Astrocyte (in vitro differentiated cells and primary cell): ENCODE data around the gene MIF.

Experiments used
- EZH2 ChIP-seq: IDR thresholded peaks from 2 replicates; pipeline ENCODE4 v1.6.1; 2012; ENCODE audit warnings: mild to moderate bottlenecking, low read length, inconsistent platforms; ENCODE audit not compliant: insufficient read depth
- TF ChIP-seq, protein P1 (sequence below): IDR thresholded peaks from 2 replicates; pipeline ENCODE4 v1.5.1; 2011; ENCODE audit warnings: low read depth, mild to moderate bottlenecking, inconsistent platforms, low read length, moderate library complexity; ENCODE audit not compliant: insufficient read depth

GRCh38 chr22:23915290-23915689, 21.1 kb downstream of the MIF start:
- TF ChIP-seq, protein P1, sequence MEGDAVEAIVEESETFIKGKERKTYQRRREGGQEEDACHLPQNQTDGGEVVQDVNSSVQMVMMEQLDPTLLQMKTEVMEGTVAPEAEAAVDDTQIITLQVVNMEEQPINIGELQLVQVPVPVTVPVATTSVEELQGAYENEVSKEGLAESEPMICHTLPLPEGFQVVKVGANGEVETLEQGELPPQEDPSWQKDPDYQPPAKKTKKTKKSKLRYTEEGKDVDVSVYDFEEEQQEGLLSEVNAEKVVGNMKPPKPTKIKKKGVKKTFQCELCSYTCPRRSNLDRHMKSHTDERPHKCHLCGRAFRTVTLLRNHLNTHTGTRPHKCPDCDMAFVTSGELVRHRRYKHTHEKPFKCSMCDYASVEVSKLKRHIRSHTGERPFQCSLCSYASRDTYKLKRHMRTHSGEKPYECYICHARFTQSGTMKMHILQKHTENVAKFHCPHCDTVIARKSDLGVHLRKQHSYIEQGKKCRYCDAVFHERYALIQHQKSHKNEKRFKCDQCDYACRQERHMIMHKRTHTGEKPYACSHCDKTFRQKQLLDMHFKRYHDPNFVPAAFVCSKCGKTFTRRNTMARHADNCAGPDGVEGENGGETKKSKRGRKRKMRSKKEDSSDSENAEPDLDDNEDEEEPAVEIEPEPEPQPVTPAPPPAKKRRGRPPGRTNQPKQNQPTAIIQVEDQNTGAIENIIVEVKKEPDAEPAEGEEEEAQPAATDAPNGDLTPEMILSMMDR: no peak
- TF ChIP-seq EZH2: no peak
